GM21576 (cell line): Measurements from ENCODE around the gene MCRS1.
"Not testable (repeated sequence)": the region's sequence is repeated elsewhere in the genome, so short reads cannot be mapped to it uniquely, and the experiment has no call there.

Experiments
- ATAC-seq: cut with Tn5 transposase; IDR thresholded peaks from one replicate; pipeline ENCODE4 v1.9.1; 2021; ENCODE audit warnings: mild to moderate bottlenecking, moderate library complexity; ENCODE audit not compliant: unreplicated experiment

The MCRS1 gene

DNA sequence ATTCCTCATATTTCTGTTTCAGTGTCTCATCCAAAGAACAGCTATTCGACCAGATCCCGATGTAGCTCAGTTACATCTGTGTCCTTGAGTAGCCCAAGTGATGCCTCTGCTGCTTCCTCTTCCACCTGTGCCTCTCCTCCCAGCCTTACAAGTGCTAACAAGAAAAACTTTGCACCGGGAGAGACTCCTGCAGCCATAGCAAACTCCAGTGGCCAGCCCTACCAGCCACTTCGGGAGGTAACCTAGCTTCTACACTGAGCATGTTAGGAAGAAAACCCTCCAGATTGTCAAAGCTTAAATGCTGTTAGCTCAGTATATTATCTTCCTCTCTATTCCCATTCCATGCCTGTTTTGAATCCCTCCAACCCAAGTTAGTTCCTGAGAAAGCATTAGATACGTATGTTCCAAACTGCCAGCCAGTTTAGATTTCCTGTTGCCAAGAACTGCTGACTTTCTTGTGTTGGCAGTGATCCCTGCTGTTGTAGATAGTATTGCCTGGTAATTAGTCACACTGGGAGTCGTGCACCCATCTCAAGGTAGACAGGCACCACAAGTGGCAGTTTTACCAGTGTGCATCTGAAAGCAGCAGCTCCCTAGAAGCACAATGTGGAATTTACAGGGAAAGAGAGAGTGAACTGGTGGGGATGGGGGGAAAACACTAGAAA lies 43.1 kb downstream of the MCRS1 start:
- ATAC-seq = no peak

DNA sequence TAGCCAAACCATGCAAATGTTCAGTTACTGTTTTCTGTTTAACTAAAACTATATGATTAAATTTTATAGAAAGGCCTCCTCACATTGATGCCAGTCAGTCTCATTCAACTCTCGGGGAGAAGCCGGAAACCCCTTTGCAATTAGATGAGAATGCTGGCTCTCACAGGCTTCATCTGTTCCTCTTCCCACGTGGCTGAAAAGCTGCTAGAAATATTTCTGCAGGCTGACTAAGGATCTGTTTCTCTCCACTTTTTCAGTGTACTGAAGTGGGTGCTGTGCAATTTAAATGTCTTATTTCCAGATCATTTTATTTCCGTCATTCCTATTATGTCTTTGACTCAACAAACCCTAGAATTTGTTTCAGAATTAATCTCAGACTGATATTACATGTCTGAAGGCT lies 46.6 kb downstream of the MCRS1 start:
- ATAC-seq = no peak

DNA sequence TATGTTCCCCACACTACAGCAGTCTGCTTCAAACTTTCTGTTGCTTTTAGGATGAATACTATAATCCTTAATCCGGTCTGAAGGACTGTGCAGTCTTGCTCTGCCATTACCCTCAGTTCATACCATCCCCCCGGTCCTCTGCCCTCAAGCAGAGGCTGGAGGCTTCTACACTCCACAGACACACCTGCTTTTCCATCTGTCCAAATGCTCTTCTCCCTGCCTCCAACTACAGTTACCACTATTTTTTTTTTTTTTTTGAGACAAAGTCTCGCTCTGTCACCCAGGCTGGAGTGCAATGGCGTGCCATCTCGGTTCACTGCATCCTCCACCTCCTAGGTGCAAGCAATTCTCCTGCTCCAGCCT lies 48.4 kb downstream of the MCRS1 start:
- ATAC-seq = no peak

DNA sequence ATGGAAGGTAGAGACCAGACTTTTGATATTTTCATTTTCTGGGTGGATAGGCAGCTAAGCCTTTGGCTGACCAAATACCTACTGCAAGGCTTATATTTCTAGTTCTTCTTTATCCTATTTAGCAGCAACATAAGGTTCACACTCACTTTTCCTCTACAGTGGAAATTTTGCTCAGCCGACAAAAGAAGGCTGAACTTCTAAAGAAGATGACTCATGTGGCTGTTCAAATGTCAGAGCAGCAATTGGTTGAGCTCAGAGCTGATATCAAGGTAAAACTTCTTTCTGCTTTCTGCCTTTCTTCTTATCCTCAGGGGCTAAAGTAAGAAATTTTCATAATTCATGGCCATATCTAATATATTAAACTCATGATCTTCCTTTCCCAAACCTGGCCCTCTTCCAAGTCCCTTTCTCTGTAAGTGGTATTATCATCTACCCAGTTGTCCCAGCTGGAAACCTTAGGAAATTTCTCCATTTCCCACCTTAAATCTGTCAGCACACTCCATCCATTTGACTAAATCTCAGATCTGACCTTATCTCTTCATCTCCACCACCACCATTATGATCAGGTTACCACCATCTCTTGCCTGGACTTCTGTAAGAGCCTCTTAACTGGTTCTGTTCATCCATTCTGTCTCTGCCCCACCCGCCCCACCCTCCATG lies 48.9 kb downstream of the MCRS1 start:
- no peak for ATAC-seq

DNA sequence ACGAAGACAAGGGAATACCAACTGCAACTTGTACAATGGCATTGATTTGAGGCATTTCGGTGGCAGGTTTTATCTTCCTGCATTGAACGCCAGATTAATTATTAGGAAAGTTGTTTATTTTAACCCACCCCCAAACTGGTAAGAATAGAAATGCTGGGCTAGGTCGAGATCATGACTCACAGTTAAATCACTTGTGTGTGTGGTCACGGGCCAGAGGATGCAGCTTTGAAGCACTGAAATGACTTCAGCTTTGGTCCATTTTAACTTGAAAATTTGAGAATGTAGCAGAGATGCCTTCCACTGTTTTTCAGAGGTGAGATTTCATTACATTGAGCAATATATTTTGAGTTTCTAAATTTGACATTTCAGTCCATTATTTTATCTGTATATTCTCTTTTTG lies 52.7 kb downstream of the MCRS1 start:
- ATAC-seq = no peak

DNA sequence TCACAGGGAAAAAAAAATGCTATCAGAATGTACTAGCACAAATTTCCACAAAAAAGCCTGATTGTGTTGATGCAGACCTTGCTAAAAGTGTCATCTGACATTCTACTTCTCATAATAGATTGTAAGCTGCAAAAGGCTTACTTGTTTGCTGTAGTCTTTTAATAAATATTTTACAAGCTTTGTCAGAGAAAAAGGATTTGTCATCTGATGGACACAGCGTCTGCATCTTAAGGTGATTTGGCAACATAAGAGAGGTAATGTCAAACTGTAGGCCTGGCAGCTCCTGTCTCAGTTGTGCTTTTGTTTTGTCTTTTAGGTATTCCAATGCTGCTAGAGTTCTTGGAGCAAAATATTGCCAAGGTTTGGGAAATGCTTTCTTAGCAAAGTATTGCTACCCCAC lies 55.4 kb downstream of the MCRS1 start:
- no peak for ATAC-seq

DNA sequence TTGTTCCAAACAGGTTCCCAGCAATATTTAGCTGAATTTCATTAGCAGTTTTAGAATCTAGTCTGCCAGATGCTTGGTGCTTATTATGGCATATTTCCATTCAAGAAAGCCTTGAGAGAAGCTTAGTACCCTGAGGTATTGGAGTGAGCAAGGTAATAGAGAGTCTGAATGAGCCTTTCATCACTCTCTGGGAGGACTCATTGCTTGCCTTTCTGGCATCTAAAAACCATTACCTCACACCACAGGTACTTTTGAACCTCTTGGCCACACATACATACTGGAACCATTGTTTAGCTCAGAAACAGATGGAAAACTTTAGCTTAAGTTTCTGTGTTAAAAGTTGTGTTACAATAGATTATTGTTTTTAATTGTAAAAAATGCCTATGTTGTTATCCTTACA lies 56.5 kb downstream of the MCRS1 start:
- no peak for ATAC-seq

DNA sequence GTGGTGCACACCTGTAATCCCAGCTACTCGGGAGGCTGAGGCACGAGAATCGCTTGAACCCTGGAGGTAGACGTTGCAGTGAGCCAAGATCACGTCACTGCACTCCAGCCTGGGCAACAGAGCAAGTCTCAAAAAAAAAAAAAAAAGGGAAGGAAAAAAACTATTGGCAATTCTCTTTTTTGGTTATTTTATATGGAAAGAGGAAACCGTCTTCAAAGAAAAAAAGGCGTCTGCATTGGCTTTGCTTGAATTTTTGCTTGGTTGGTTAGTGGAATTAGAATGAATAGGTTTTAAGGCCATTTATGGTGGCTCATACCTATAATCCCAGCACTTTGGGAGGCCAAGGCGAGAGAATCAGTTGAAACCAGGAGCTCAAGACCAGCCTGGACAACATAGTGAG lies 58.3 kb downstream of the MCRS1 start:
- ATAC-seq = not testable (repeated sequence)
